Kidney (tissue), 22 donors: ENCODE data around the gene CSF2. TPM values are rescaled to one million over a fixed set of nuclear protein-coding genes. Genes with fewer than 3 reads are reported as not detected.

Experiments
- DNase-seq, 5 donors: peaks; one replicate each; pipeline ENCODE4 v3.0.0-alpha.2; 2013 to 2020
- FAIRE-seq: peaks from 2 replicates; lab custom pipeline; 2012; peaks lifted over from hg19 to GRCh38; lab: Jason Lieb, UNC
- H3K27ac ChIP-seq, 2 donors: one replicate each; pipeline ENCODE4 v1.7.0; 2013; ENCODE audit warnings: low read depth in 2 of 2, low read length in 2 of 2, inconsistent platforms in 1 of 2
- H3K27me3 ChIP-seq: one replicate; pipeline ENCODE4 v1.7.1; 2013; ENCODE audit warnings: low read length, inconsistent platforms; ENCODE audit not compliant: control insufficient read depth, insufficient read depth
- H3K36me3 ChIP-seq, 3 donors: one replicate each; pipeline versions ENCODE4 v1.7.0 to v1.7.1; 2013; ENCODE audit warnings: low read length in 3 of 3, control low read depth in 1 of 3, inconsistent platforms in 1 of 3; ENCODE audit not compliant: insufficient read depth in 3 of 3, control insufficient read depth in 2 of 3
- H3K4me1 ChIP-seq, 3 donors: one replicate each; pipeline versions ENCODE4 v1.7.0 to v1.7.1; 2013; ENCODE audit warnings: low read length in 3 of 3, inconsistent platforms in 1 of 3, low read depth in 1 of 3; ENCODE audit not compliant: control insufficient read depth in 2 of 3, insufficient read depth in 2 of 3
- H3K4me3 ChIP-seq, 3 donors: one replicate each; pipeline versions ENCODE4 v1.7.0 to v1.8.1; 2013; ENCODE audit warnings: low read length in 3 of 3, control low read depth in 1 of 3, inconsistent platforms in 1 of 3
- H3K9ac ChIP-seq, 3 donors: one replicate each; pipeline versions ENCODE4 v1.7.0 to v1.7.1; 2013; ENCODE audit warnings: low read length in 3 of 3, control low read depth in 1 of 3, inconsistent platforms in 1 of 3
- H3K9me3 ChIP-seq, 3 donors: one replicate each; pipeline versions ENCODE4 v1.7.0 to v1.7.1; 2013; ENCODE audit warnings: low read length in 3 of 3, control low read depth in 1 of 3, inconsistent platforms in 1 of 3; ENCODE audit not compliant: control insufficient read depth in 2 of 3, insufficient read depth in 1 of 3
- CTCF ChIP-seq: IDR thresholded peaks from 3 replicates; pipeline ENCODE4 v1.5.1; 2012; ENCODE audit warnings: mild to moderate bottlenecking, moderate library complexity, borderline replicate concordance; ENCODE audit not compliant: insufficient read depth; ENCODE audit errors: extremely low read depth
- intact Hi-C: fragments of 100-400 bp; cut with DNase I; formaldehyde crosslinking; loops from one replicate; pipeline ENCODE4 v1.11.1; 2022
- long read RNA-seq, 10 donors: library from polyadenylated mRNA in 1 of 10; unstranded in 1 of 10; transcript quantifications; one replicate each; pipeline ENCODE4 v2.0.0 and lab custom pipeline, GENCODE V29; 2021 to 2026
- polyA plus RNA-seq: library from polyadenylated mRNA; stranded (reverse); fragments of 350-450 nt; fragmentation: Illumina TruSeq; extraction: RNeasy Lipid Tissue Mini Kit (QIAGEN cat#74804); gene quantifications from one replicate; pipeline ENCODE4 v1.2.3, GENCODE V29; 2014; ENCODE audit warnings: low read depth, low replicate concordance; ENCODE audit not compliant: insufficient read depth
- total RNA-seq: library from RNA; stranded (reverse); fragmentation: NEBNext Ultra II Directional; extraction: Animal tissue kit (Norgen Biotek cat#: 25700); gene quantifications from one replicate; pipeline ENCODE4 v1.2.1, GENCODE V29; 2021
- donor health status: control.
- donor health status: control.
- donor health status: control.
- donor health status: control.
- donor health status: control.
- donor health status: DM: yes; HTN: yes; CAD: no.
- donor health status: Normal renal cell carcinoma (clear cell type).

CSF2 gene
- total RNA-seq, result not detected
- not detected for polyA plus RNA-seq
- long read RNA-seq, donor 1, result 0 reads
- long read RNA-seq, donor 2, result 0 reads
- long read RNA-seq, donor 3, result 0 reads
- long read RNA-seq, donor 4, result 0 reads
- long read RNA-seq, donor 5, result 0 reads
- long read RNA-seq, donor 6, result 0 reads
- long read RNA-seq, donor 7, result 0 reads
- long read RNA-seq, donor 8, result 0 reads
- long read RNA-seq, donor 9, result 0 reads
- long read RNA-seq, donor 10, result 0 reads

GRCh38 chr5:132073231-132074013, at the start of gene CSF2:
Gene CSF2, plus strand, starts transcription at chr5:132073789. Its CDS starts 35 bp downstream, at chr5:132073824.
- TF ChIP-seq CTCF, result no peak
- peak in 1 of 5 donors; percentile 58 for DNase-seq
- Histone ChIP-seq H3K4me1 (no peaks in the 10 kb centered on the region), H3K4me3 (no peak within 1 kb of the TSS), H3K36me3 (no peaks in the 10 kb centered on the region), H3K9me3 (no peaks in the 10 kb centered on the region), H3K27me3 (no peaks in the 10 kb centered on the region), H3K27ac (no peak within 1 kb of the TSS), H3K9ac (no peak within 1 kb of the TSS)
- intact Hi-C loops, result no loop called here
- no peak for FAIRE-seq

- Histone ChIP-seq H3K9me3 (no peaks in the 10 kb centered on the region), H3K27ac (no peak overlapping the region), H3K4me3 (no peak overlapping the region), H3K4me1 (no peaks in the 10 kb centered on the region), H3K36me3 (no peaks in the 10 kb centered on the region), H3K27me3 (no peaks in the 10 kb centered on the region), H3K9ac (no peak overlapping the region)
- FAIRE-seq (no peak), DNase-seq (peak in 1 of 5 donors; percentile 22)
- TF ChIP-seq CTCF, result no peak
- intact Hi-C loops, result no loop called here
Measured at GRCh38 chr5:132024117-132024435, 49.5 kb upstream of the CSF2 start.

- no peaks in the 10 kb centered on the region for H3K9me3 ChIP-seq
- H3K36me3 ChIP-seq, result no peaks in the 10 kb centered on the region
- H3K27ac ChIP-seq, result no peak overlapping the region
- H3K9ac ChIP-seq, result no peak overlapping the region
- H3K27me3 ChIP-seq, result no peaks in the 10 kb centered on the region
- intact Hi-C loops, result no loop called here
- no peaks in the 10 kb centered on the region for H3K4me1 ChIP-seq
- DNase-seq (peak in 3 of 5 donors; percentile 16 to 29 (median 20)), FAIRE-seq (no peak)
- TF ChIP-seq CTCF, result no peak
- H3K4me3 ChIP-seq, result no peak overlapping the region
Measured at GRCh38 chr5:132024789-132025402, 48.7 kb upstream of the CSF2 start.
